HPDE6-E6E7 (cell line): ENCODE measurements around the gene SENP5.
"Not testable (repeated sequence)": the region's sequence is repeated elsewhere in the genome, so short reads cannot be mapped to it uniquely, and the experiment has no call there.

Experiments used
- DNase-seq: peaks from one replicate; pipeline ENCODE4 v3.0.0; 2011; ENCODE audit warnings: missing footprints; ENCODE audit errors: extremely low spot score

The SENP5 gene

DNA sequence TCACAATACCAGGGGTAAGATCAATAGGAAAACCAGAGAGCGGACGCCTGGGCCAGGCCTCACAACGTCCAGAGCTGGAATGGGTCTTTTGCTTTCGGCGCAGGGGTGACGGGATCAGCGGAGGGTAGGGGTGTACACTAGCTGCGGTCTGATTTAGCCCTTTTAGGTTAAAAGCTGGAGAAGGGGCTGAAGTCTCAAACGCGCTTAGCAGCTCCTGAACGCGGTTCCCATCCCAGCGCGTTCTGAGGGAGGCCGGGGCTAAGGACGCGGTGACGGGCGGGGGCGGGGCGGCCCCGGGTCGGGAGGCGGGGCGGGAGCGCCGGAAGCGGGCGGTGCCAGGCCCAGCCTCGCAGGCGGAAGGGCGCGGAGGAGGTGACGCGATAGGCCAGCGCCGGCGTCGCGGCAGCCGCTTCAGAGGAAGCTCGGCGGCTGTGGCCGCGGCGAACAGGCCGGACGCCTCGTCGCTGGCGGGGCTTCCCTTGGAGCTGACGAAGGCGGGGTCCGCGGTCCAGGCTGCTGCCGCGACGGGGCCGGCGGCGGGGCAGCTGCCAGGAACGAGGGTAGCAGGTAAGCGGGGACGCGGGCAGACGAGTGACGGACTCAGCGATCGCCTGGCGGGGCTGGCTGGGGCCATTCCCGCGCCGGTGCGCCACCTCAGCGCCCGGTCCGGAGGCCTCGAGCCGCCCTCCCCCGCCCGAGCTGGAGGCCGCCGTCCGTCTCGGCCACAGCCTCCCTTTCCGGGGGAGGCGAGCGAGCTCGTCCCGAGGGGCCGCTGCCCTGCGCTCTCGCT is at the start of gene SENP5:
Gene SENP5 (plus strand): TSS at position 414 of the 790 bp plus-strand sequence. CDS start 17,262 bp downstream, outside the sequence.
- DNase-seq, result peak; percentile 86

DNA sequence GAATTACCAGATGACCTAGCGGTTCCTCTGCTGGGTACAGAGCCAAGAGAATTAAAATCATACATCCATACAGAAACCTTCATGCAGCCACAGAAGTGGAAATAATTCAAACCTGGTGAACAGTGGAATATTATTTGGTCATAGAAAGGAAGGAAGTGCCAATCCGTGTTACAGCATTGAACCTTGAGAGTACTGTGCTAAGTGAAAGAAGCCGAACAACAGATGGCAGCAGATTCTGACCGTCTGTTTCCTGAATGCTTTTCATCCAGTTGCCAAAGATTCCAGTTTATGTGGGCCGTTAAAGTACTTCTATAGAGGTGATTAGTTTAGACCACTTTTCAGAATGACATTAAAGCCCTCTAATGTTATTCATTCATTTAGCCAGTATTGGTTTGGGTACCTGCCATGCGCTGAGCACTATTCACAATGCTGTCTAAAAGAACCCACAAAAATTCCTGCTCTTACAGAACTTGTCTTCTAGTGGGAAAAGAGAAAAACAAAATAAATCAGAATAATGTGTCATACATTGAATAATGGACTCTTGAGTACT is 45.8 kb upstream of the SENP5 start:
- no peak for DNase-seq

- not testable (repeated sequence) for DNase-seq
Measured at GRCh38 chr3:196829651-196830050, 38.1 kb upstream of the SENP5 start.

DNA sequence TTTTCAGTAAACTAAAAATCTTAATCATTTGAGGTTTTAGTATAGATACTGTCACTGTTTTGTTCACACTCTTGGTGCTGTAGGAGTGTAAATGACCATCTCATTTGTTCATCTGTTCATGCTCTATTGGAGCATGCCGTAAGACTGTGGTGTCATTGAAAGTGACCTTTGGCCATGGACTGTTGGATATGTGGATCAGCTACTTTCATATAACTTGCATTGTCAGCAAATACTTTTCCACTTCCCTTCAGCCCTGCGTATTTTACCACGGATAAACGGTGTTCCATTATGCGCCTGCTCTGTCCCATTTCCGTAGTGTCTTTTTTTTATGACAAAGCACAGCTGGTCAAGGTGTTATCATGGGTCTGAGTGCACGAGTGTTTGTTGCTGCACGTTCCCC is 32.6 kb upstream of the SENP5 start:
- DNase-seq, result no peak

DNA sequence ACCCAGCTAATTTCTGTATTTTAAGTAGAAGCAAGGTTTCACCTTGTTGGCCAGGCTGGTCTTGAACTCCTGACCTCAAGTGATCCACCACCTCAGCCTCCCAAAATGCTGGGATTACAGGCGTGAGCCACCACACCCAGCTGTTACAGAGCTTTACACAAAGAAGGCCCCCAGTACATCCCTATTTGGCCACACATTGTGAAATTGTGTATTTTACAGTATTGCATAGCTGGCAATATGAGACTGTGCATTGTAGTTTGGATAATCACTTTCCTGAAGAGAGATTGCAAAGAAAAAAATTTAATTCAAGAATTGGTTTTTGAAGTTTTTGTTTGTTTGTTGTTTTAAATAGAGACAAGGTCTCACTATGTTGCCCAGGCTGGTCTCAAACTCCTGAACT is 31.1 kb upstream of the SENP5 start:
- not testable (repeated sequence) for DNase-seq

DNA sequence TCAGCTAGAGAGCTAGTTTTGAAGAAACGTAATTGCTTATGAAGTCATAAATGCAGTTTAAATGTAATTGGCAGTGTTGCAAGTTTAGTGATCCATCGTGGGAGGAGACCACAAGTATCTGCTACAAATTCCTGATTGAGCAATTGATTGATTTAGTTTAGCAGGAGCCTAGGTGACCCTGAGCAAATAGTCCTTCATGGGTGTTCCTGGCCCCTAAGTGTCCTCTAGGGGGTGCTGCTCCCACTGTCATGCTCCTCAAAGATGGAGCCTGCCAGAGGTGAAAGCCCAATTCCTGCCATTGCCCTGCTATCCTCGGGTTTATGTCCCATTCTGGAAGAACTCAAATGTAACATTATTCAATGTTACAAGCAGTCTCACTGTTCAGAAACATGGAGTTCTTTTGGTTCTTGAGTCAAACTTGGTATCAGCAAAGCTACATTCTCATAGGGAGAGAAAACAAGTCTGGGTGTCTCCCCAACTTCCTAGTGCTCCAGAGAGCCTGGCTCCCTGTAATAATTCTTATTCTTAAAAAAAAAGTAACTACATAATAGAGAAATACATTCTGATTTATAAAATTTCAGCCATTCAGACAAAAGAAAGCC is 29.8 kb upstream of the SENP5 start:
- DNase-seq, result peak; percentile 32

- DNase-seq, result not testable (repeated sequence)
Measured at GRCh38 chr3:196839351-196839750, 28.4 kb upstream of the SENP5 start.

- DNase-seq, result no peak
Measured at GRCh38 chr3:196842567-196843434, 24.9 kb upstream of the SENP5 start.

DNA sequence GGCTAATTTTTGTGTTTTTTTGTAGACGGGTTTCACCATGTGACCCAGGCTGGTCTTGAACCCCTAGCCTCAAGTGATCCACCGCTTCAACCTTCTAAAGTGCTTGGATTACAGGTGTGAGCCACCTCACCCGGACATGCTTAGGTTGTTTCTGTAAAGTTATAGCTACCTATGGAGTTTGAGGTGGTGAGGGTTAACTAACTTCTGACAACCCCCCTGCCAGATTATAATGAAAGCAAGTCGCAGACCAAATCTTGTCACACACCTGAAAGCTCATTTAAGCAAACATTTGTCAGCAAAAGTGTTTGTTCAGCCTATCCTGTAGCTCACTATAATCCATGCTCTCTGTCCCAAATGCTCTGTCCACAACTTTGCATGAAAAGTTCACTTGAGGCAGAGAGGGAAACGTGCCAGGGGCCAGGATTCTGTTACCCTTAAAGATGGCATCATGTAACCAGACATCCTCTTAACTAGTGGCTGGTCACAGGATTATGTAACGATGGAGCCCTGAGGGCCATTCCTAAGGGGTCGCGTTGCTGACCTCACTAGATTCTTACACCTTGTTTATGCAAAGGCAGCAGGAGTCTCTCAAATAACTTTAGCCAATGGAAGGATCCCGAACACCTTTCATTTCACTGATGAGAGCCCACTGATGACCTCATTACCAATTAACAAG is 24.1 kb upstream of the SENP5 start:
- no peak for DNase-seq

DNA sequence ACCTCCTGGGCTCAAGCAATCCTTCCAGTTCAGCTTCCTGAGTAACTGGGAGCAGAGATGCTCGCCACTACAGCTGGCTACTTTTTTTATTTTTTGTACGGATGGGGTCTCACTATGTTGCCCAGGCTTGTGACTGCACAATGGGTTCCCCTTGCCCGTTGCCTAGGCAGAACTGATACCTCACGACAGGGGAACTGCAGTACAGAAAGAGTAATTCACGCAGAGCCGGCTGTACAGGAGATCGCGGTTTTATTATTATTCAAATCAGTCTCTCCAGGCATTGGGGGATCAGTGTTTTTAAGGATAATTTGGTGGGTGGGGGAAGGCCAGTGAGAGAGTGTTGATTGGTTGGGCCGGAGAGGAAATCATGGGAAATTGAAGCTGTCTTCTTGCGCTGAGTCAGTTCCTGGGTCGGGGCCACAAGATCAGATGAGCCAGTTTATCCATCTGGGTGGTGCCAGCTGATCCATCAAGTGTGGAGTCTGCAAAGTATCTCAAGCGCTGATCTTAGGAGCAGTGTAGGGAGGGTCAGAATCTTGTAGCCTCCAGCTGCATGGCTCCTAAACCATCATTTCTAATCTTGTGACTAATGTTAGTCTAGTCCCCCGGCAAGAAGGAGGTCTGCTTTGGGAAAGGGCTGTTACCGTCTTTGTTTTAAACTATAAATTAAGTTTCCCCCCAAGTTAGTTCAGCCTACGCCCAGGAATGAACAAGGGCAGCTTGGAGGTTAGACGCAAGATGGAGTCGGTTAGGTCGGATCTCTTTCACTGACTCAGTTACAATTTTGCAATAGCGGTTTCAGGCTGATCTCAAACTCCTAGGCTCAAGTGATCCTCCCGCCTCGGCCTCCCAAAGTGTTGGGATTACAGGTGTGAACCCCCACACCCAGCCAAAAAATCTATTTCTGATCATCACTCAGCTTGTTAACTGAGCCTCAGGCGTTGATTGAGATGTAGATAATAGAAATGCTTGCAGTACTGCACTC is 23.2 kb upstream of the SENP5 start:
- not testable (repeated sequence) for DNase-seq

- not testable (repeated sequence) for DNase-seq
Measured at GRCh38 chr3:196848375-196848774, 19.3 kb upstream of the SENP5 start.

DNA sequence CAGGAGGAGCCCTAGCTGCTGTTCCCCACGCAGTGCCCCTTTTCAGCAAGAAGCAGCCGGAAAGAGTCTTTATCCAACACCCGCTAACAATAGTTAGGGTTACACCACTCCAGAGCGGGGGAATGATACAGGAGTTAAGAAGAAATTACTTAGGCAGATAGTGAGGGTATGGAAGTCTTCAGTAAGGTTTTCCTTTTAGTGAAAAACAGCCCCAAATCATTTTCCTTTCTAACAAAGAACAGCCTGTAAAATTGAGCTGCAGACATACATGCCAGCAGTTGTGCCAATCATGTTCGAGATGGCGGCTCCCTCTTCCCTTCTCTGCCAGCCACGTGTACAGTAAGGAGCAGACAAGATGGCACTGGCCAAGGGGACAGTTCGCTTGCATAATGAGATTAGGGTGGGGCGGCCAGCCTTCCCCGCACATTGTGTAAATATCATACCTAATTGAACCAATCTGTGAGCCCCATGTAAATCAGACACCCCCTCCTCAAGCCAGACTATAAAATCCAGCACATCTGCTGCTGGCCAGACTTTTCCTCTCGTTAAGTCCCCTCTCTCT is 18.5 kb upstream of the SENP5 start:
- no peak for DNase-seq

DNA sequence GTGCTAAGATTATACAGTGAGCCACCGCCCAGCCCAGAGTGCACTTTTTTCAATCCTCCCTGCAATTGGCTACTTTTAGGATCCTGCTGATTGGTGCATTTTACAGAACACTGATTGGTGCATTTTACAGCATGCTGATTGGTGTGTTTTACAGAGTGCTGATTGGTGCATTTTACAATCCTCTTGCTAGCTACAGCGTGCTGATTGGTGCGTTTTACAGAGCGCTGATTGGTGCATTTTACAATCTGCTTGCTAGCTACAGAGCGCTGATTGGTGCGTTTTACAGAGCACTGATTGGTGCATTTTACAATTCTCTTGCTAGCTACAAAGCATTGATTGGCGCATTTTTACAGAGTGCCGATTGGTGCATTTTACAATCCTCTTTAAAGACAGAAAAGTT is 4.7 kb upstream of the SENP5 start:
- DNase-seq, result not testable (repeated sequence)

DNA sequence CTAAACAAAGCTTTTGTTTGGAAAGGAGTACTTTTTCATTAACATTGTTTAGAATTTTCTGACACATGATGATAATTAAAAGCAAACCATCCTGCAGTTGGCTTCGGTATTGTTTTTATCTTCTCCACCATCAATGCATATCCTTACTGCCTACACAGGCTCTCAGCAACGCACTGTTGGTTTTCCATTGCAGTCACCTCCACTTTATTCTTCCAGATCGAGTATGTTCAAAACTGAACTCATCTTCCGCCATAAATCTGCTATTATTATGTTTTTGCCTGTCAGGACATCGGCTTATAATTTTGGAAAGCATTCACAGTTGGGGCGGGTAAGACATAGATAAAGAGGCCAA is 589 bp upstream of the SENP5 start:
- no peak for DNase-seq

DNA sequence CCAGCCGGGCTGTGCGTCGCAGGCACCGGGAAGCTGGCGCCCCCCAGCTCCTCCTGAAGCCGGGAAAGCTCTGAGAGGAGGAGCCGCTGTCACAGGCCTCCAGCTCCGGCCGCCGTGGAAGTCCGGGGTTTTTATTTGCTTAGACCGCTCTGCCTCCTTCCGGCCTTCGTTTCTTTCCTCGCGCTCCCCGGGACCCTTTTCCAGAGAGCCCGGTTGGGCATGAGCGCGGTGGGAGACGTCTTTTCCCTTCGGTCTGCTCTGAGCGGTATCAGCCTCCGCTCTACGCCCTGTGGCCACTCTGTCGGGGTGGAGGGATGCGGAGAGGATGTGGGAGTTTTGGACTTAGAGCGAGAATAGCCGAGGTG is 559 bp downstream of the SENP5 start:
- DNase-seq, result peak; percentile 22

- DNase-seq, result no peak
Measured at GRCh38 chr3:196872316-196872715, 4.6 kb downstream of the SENP5 start.

DNA sequence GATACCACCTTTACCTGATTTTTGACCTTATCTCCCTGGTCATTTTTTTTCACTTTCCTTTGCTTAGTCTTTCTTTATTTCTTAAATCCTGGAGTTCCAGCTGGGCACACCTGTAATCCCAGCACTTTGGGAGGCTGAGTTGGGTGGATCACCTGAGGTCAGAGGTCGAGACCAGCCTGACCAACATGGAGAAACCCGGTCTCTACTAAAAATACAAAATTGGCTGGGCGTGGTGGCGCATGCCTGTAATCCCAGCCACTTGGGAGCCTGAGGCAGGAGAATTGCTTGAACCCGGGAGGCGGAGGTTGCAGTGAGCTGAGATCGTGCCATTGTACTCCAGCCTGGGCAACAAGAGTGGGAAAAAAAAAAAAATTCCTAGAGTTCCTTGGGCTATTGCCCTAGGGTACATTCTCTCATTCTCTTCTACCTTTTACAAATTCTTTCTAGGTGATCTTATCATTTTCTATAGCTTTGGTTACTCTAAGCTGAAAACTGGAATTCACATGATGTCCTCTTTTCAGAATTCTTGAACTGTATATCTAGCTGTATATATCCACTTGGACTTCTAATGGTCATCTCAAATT is 6.9 kb downstream of the SENP5 start:
- not testable (repeated sequence) for DNase-seq

GRCh38 chr3:196875258-196875657 is 7.5 kb downstream of the SENP5 start:
- no peak for DNase-seq

GRCh38 chr3:196883361-196883760 is 15.6 kb downstream of the SENP5 start:
- DNase-seq, result no peak

GRCh38 chr3:196886144-196886543 is 18.4 kb downstream of the SENP5 start:
- no peak for DNase-seq
